DMS79 treated with DMSO at 0.1 percent for 48 hours (cell line): ENCODE data around the gene FER.

Experiments
- DNase-seq: peaks from one replicate; lab custom pipeline; 2025; lab: John Stamatoyannopoulos, UW

FER gene

GRCh38 chr5:109177782-109178181, 430.1 kb downstream of the FER start:
- DNase-seq: no peak

- DNase-seq: no peak
Observed at GRCh38 chr5:109180668-109181067, 433.0 kb downstream of the FER start.

- DNase-seq: no peak
Observed at GRCh38 chr5:109186759-109187158, 439.1 kb downstream of the FER start.

- DNase-seq: no peak
Observed at GRCh38 chr5:109191153-109191558, 443.5 kb downstream of the FER start.

GRCh38 chr5:109192027-109192426, 444.3 kb downstream of the FER start:
- DNase-seq: no peak

GRCh38 chr5:109192555-109193281, 445.0 kb downstream of the FER start:
- DNase-seq: no peak

- no peak for DNase-seq
Observed at GRCh38 chr5:109195667-109196066, 448.0 kb downstream of the FER start.

GRCh38 chr5:109196087-109196822, 448.6 kb downstream of the FER start:
- DNase-seq: peak; percentile 90

- DNase-seq: peak; percentile 21
Observed at GRCh38 chr5:109196823-109197160, 449.1 kb downstream of the FER start.

GRCh38 chr5:109199289-109199688, 451.6 kb downstream of the FER start:
- peak; percentile 62 for DNase-seq

GRCh38 chr5:109199799-109200620, 452.3 kb downstream of the FER start:
- DNase-seq: no peak

GRCh38 chr5:109215040-109215439, 467.3 kb downstream of the FER start:
- no peak for DNase-seq

GRCh38 chr5:109218818-109219217, 471.1 kb downstream of the FER start:
- no peak for DNase-seq

- no peak for DNase-seq
Observed at GRCh38 chr5:109223531-109223930, 475.8 kb downstream of the FER start.

GRCh38 chr5:109224276-109224882, 476.7 kb downstream of the FER start:
- DNase-seq: no peak

- no peak for DNase-seq
Observed at GRCh38 chr5:109225716-109226625, 478.3 kb downstream of the FER start.

GRCh38 chr5:109230369-109230768, 482.7 kb downstream of the FER start:
- no peak for DNase-seq

- no peak for DNase-seq
Observed at GRCh38 chr5:109231331-109231730, 483.6 kb downstream of the FER start.

GRCh38 chr5:109234381-109234780, 486.7 kb downstream of the FER start:
- DNase-seq: no peak

- DNase-seq: no peak
Observed at GRCh38 chr5:109239456-109239855, 491.8 kb downstream of the FER start.

GRCh38 chr5:109242518-109242917, 494.8 kb downstream of the FER start:
- DNase-seq: no peak
